Measurements from ENCODE around the gene RGPD5. TPM values are rescaled to one million over a fixed set of nuclear protein-coding genes. Genes with fewer than 3 reads are reported as not detected.
A peak's percentile ranks its signal among the peaks of the same experiment; 100 is the strongest.
"Not testable (repeated sequence)": the region's sequence is repeated elsewhere in the genome, so short reads cannot be mapped to it uniquely, and the experiment has no call there.

The RGPD5 gene
- total RNA-seq, 6 donors from 2014 or later = 9.1 to 270 (median 34.6) TPM

DNA sequence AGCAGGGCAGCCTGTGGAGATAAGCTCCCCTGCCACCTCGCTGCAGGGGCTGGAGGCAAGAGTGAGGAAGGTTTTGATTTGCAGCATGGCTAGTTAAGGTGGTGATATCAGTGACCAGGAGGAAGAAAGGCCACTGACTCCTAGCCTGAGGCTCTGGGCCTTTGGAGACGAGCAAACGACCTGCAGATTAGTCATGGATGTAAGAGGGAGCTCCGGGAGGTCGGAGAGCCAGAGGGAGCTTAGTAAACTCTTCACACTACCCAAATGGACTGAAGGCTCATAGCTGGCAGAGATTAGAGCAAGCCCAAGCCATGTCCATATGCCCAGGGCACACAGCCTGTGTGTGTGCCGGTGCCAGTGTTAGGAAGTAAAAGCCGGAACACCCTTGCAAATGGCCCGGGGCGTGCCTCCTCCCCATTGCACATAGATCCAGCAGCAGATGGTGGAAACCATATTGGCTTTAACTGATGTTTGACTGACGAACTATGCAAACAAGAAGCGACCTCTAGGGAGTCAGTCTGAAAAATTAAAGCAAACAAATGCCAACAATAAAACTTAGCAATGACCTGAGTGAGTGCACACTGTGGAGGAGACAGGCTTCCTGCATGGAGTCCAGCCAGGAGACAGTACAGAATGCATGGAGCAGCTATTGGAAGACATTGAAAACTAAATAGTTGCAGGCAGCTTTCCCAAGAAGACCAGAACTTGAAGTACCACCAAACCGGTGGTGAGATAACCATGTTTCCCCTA is 2.4 kb upstream of the RGPD5 start:
- not testable (repeated sequence) for H3K27ac ChIP-seq; H3K36me3 ChIP-seq; H3K4me3 ChIP-seq; DNase-seq; H3K4me1 ChIP-seq; H3K9me3 ChIP-seq; ATAC-seq (ENCODE audit: low FRiP score in 2 of 2); H3K27me3 ChIP-seq
- no CpG with 5 or more reads among the region's 12 CpGs for WGBS, 2 donors

DNA sequence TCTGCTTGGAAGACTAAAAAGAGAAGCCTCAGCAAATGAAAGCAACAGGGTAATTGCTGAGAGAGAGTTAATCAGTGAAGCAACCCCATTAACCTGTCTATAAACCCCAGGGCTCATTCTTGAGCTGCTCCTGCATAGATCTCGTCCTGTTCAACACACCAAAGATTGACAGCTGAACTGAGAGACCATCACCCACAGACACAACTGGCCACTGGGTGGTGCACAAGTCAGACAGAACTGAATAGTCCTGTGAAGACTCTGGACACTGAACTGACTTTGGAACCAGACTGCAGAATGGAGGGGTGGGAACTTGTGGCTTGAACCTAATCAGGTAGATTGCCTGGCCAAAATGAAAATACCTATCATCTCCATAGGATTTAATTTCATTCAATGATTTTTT is 1.4 kb upstream of the RGPD5 start:
- WGBS, 2 donors = no CpG with 5 or more reads among the region's 1 CpG
- not testable (repeated sequence) for H3K36me3 ChIP-seq, H3K27ac ChIP-seq, H3K4me1 ChIP-seq, H3K27me3 ChIP-seq, H3K4me3 ChIP-seq, DNase-seq, H3K9me3 ChIP-seq
- ATAC-seq (ENCODE audit: low FRiP score in 2 of 2) = peak; percentile 50 to 60

DNA sequence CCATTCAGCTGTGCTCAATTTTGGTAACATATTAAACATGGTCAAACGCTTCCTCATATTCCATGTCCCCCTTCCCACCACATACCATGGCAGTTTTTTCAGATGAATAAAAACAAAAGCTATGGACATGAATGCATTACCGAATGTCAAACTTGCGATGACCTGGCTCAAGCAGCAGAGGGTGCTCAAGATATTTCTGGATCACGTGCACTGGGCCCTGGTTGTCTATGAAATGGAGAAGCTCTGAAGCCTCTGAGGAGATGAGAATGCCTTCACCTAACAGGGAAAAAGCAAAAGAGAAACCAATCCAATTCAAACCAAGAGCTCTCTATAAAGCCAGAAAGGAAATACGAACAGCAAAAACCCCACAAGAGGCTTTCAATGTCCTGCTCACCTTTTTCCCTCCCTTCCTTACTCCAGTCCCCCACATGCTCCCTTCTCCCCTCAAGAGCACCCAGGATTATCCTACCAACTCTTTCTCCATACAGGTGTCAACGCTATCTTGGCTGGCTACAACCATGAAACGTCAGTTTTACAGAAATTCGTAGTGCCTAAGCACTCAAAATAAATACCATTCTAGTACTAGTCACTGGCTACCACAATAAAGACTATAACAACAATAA is 77.1 kb downstream of the RGPD5 start:
- not testable (repeated sequence) for H3K36me3 ChIP-seq, DNase-seq, H3K4me3 ChIP-seq, H3K27ac ChIP-seq, H3K9me3 ChIP-seq, H3K4me1 ChIP-seq, H3K27me3 ChIP-seq
- ATAC-seq (ENCODE audit: low FRiP score in 2 of 2) = peak; percentile 74 to 90
- WGBS, 2 donors = no CpG with 5 or more reads among the region's 8 CpGs

DNA sequence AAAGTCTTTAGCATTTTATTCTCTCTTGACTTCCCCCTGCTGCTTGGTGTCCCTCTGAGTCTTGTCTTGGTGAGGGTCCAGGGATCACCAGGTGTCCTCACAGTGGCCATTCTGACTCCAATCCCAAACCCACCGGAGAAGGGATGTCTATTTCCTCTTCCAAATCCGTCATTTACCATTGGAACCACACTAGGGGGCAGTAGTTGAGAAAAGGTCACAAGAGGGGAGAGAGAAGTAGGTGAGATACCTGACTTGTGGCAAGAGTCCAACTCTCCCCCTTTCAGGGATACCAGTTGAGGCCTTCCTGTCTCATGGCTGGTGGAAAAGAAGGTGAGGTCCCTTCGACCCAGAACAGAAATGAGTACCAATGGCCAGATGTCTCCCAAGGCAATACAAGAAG is 82.5 kb downstream of the RGPD5 start:
- not testable (repeated sequence) for H3K36me3 ChIP-seq; H3K9me3 ChIP-seq; H3K27ac ChIP-seq; DNase-seq; H3K4me1 ChIP-seq; H3K27me3 ChIP-seq; H3K4me3 ChIP-seq; ATAC-seq (ENCODE audit: low FRiP score in 2 of 2)
- WGBS, 2 donors = no CpG with 5 or more reads among the region's 3 CpGs

DNA sequence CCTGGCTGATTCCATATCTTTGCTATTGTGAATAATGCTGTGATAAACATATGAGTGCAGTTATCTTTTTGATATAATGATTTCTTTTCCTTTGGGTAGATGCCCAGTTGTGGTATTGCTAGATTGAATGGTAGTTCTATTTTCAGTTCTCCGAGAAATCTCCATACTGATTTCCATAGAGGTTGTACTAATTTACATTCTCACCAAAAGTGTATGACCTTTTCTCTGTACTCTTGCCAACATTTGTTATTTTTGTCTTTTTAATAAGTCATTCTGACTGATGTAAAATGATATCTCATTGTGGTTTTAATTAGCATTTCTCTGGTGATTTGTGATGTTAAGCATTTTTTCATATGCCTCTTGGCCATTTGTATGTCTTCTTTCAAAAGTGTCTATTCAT is 88.0 kb downstream of the RGPD5 start:
- ATAC-seq (ENCODE audit: low FRiP score in 2 of 2); H3K27me3 ChIP-seq; DNase-seq; H3K4me3 ChIP-seq; H3K36me3 ChIP-seq; H3K27ac ChIP-seq; H3K9me3 ChIP-seq; H3K4me1 ChIP-seq: not testable (repeated sequence)
- no CpG with 5 or more reads among the region's 1 CpG for WGBS, 2 donors

DNA sequence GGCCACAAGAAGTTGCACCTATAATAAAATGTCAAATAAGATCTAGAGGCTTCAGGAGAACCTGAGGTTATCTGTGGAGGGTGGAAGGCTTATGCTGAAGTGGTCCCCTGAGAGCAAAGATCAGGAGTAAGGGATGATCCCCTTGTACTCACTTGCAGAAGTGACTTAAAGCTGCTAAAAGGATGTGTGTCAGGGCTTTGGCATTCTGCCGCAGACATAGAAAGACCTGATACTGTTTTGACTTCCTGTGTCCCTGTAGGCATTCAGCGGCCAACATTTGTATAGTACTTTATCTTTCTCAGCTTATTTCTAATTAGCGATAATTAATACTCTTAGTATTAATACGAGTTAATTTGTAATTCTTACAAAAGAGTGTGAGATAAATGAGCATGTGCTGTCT is 94.3 kb downstream of the RGPD5 start:
- DNase-seq; H3K9me3 ChIP-seq; ATAC-seq (ENCODE audit: low FRiP score in 2 of 2); H3K27me3 ChIP-seq; H3K4me1 ChIP-seq; H3K4me3 ChIP-seq; H3K36me3 ChIP-seq; H3K27ac ChIP-seq: not testable (repeated sequence)
- no CpG with 5 or more reads among the region's 4 CpGs for WGBS, 2 donors

DNA sequence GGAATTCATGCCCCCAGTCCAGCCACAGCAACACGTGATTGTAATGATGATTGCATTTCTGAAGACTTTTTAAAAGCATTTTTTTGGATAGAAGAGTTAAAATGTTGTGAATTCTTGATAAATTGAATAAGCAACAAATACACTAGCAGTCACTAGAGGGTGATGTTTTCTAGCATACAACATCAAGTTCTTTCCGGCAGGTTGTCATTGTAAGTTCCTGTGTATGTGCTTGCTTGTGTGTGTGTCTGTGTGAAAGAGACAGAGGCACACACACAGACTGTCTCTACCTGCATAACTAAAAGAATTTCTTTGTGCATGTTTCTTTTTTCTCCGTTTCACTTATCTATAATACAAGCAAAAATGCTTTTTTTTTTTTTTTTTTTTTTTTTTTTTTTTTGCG is 95.8 kb downstream of the RGPD5 start:
- peak in 1 of 2 donors; percentile 67 for ATAC-seq (ENCODE audit: low FRiP score in 2 of 2)
- H3K36me3 ChIP-seq, DNase-seq, H3K4me3 ChIP-seq, H3K27me3 ChIP-seq, H3K9me3 ChIP-seq, H3K4me1 ChIP-seq, H3K27ac ChIP-seq: not testable (repeated sequence)
- no CpG with 5 or more reads among the region's 4 CpGs for WGBS, 2 donors

DNA sequence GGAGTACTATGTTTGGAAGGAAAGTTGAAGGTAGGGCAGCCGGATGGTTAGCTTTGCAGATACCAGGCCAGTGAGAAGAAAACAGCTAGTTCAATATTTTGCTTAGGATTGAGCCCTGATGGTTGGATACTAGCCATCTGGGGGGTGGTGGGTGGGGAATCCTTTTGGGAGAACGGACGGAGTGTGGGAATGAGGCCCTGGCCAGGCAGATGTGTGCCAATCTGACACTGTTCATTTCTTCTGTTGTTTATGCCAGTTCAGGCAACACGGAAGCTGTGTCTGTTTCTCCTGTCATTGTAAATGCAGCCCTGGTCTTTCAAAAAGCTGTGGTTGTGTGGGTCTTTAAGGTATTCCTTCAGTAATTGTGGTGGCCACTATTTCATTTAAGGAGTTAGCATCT is 96.9 kb downstream of the RGPD5 start:
- not testable (repeated sequence) for H3K9me3 ChIP-seq; H3K27me3 ChIP-seq; H3K27ac ChIP-seq; DNase-seq; H3K4me1 ChIP-seq; H3K36me3 ChIP-seq; H3K4me3 ChIP-seq; ATAC-seq (ENCODE audit: low FRiP score in 2 of 2)
- WGBS, 2 donors = no CpG with 5 or more reads among the region's 4 CpGs

DNA sequence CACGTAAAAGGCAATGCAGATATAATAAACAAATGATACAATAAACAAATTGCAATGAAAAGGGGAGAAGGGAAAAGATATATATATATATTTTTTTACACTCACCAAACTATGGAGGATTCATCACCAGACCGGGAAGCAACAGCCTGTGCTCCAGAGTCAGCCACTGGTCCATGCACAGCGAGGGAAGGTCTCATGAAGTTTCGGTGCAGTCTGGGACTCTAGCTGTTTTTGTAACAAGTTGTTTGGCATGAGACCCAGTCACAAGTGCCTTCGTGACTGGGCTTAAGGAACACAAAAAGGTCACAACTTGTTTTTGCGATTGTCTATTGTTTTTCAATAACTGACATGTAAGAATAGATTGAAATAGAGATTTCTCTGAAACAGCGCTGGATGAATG is 99.6 kb downstream of the RGPD5 start:
- DNase-seq; H3K36me3 ChIP-seq; H3K9me3 ChIP-seq; H3K4me1 ChIP-seq; H3K4me3 ChIP-seq; H3K27ac ChIP-seq; ATAC-seq (ENCODE audit: low FRiP score in 2 of 2); H3K27me3 ChIP-seq: not testable (repeated sequence)
- WGBS, 2 donors = no CpG with 5 or more reads among the region's 7 CpGs

DNA sequence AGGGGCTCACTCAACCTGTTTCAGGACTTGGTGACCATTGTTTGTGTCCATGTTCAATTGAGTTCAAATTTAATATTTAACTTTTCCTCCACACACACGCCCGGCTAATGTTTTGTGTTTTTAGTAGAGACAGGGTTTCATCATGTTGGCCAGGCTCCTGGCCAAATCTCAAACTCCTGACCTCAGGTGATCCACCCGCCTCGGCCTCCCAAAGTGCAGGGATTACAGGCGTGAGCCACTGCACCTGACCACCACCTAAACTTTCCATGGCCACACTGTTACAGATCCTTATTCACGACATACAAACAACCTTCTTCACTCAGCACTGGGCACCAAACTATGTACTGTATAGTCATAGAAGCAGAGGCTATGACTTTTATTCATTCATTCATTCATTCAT is 100.0 kb downstream of the RGPD5 start:
- no CpG with 5 or more reads among the region's 6 CpGs for WGBS, 2 donors
- H3K4me3 ChIP-seq, H3K9me3 ChIP-seq, H3K27ac ChIP-seq, H3K4me1 ChIP-seq, H3K36me3 ChIP-seq, H3K27me3 ChIP-seq, DNase-seq: not testable (repeated sequence)
- peak in 1 of 2 donors; percentile 44 for ATAC-seq (ENCODE audit: low FRiP score in 2 of 2)

DNA sequence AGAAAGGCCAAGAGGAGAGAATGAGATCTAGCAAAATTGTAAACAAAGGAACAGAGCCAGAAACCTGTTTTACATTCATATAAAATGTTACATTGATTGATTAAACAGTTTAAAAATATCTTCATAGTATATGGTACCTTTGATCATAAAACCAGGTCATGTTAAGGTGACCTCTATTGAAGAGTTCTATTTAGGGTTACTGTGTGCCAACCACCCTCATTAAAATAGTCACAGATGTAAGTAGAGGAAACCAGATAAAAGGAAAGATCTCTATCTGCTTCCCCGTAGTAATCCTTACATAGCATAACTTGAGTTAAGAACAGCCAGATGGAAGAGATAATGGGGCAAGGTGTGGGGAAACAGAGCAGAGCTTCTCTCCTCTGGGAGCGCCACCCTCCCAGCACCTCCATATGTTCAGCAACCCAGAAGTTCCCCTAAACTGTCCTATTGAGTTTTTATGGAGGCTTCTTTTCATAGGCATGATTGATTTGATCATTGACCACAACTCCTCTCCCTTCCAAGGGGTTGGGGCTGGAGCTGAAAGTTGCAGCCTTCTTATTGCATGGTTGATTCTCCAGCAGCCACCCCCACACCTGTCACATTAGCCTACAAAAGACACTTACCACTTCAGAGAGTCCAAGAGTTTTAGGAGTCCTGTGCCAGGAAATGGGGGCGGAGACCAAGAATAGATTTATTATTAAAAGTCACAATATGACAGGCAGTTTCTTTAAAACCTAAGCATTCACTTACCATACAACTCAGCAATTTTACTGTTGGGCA is 101.2 kb downstream of the RGPD5 start:
- not testable (repeated sequence) for H3K27ac ChIP-seq; H3K27me3 ChIP-seq; H3K4me3 ChIP-seq; H3K9me3 ChIP-seq; H3K4me1 ChIP-seq; H3K36me3 ChIP-seq; DNase-seq; ATAC-seq (ENCODE audit: low FRiP score in 2 of 2)
- WGBS, 2 donors = no CpG with 5 or more reads among the region's 3 CpGs

DNA sequence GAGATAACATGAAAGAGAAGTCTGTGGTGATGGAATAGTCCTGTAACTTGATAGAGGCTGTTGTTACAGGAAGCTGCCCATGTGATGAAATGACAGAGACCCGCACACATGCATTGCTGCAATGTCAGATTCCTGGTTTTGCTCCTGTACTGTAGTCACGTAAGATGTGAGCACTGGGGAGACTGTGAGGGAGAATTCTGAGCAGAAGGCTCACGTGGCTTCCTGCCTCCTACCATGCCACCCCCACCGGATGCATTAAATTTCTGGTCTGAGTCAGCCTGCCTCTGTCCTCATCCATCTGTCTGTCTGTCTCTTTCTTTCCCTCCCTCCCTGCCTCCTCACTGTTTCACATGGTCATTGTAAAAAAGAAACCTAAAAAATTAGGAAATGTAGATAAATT is 102.1 kb downstream of the RGPD5 start:
- peak; percentile 63 to 65 for ATAC-seq (ENCODE audit: low FRiP score in 2 of 2)
- H3K27ac ChIP-seq = not testable (repeated sequence)
- no CpG with 5 or more reads among the region's 4 CpGs for WGBS, 2 donors

DNA sequence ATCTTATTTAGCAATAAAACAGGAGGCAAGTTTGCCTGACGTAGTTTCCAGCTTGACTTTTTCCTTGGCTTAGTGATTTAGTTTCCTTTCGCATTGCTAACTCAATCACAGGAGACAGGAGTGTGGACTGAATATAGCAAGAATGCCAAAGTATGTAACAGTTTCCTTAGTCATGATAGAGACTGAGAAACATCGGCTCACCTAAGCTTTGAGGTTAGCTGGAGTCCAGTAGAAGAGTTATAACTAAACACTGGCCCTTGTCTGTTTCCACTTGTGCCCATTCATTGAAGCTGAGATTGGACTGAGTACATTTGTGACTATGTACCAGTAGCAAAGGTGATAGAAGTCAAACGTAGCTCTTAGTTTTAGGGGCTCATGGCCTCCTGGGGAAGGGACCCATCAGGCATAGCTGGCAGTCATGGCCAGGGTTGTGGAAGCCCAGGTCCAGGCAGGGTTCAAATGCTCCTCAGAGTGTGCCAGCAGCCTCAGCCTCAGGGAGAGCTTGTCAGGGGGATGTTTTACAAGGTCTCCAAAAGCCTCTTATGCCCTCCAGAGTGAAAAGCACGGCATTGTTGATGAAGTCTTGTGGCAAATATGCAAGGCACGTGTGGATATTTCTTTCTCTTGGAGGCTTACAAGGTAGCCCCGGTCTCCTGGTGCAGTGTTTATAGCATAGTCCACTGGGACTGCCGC is 103.8 kb downstream of the RGPD5 start:
- ATAC-seq (ENCODE audit: low FRiP score in 2 of 2); DNase-seq; H3K36me3 ChIP-seq; H3K4me3 ChIP-seq; H3K4me1 ChIP-seq; H3K9me3 ChIP-seq; H3K27me3 ChIP-seq; H3K27ac ChIP-seq: not testable (repeated sequence)
- no CpG with 5 or more reads among the region's 8 CpGs for WGBS, 2 donors

More for the DNA sequence above, 102.1 kb downstream of the RGPD5 start:
- not testable (repeated sequence) for H3K4me1 ChIP-seq, H3K4me3 ChIP-seq, H3K27me3 ChIP-seq, DNase-seq, H3K9me3 ChIP-seq, H3K36me3 ChIP-seq

Measured in upper lobe of left lung (tissue), 6 donors.